ENCODE results near the gene OR51F2. TPM values are rescaled to one million over a fixed set of nuclear protein-coding genes. Genes with fewer than 3 reads are reported as not detected.

The OR51F2 gene
- total and polyA plus RNA-seq, 2 donors (not counting 1 experiment from before 2014, with no cell fraction given): not detected

DNA sequence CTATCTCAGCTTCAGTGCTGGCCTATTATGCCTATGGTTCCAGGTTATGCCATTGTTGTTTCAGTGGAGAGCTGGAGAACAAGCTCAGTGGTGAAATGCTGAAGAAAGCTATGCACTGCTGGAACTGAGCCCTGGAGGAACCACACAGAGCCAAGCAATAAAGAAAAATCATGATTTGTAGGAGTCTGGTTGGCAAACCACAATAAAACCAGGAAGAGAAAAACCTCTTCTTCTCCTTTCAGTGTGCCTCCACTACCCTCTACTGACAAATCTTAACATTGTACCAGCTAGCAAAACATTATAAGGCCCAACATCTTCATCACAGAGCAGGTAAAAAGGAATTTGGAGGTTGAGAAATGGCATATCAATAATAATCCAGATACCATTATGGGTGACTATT is 5.3 kb downstream of the OR51F2 start:
- no peaks in the 10 kb centered on the region for H3K27me3 ChIP-seq (replicated peaks in 1 of 4; ENCODE audit: control extremely low read depth in 1 of 4, control insufficient read depth in 3 of 4, insufficient read depth in 4 of 4, low read length in 3 of 4)
- H4K20me1 ChIP-seq (ENCODE audit: control insufficient read depth, insufficient read depth, low read length, poor library complexity, severe bottlenecking): no peaks in the 10 kb centered on the region
- intact Hi-C loops (cut with micrococcal nuclease): no loop called here
- H2AFZ ChIP-seq (ENCODE audit: insufficient read depth, low read depth, low read length, poor library complexity, severe bottlenecking): no peak overlapping the region
- Mint-ChIP-seq H3K4me3 (no peak overlapping the region), H3K27me3 (peaks cover 13% of the 10 kb centered on the region), H3K4me1 (no peaks in the 10 kb centered on the region), H3K9me3 (ENCODE audit: insufficient read depth) (no peaks in the 10 kb centered on the region), H3K27ac (no peak overlapping the region)
- ChIA-PET POLR2A (no interaction called here), CTCF (no interaction called here)
- no peaks in the 10 kb centered on the region for H3K79me2 ChIP-seq (ENCODE audit: control insufficient read depth, insufficient read depth, low read length)
- DNase-seq: no peak
- no peak overlapping the region for H3K4me3 ChIP-seq (ENCODE audit: control extremely low read depth in 1 of 5, extremely low read depth in 1 of 5, insufficient read depth in 1 of 5, low read depth in 2 of 5, low read length in 4 of 5)
- H3K9me3 ChIP-seq (ENCODE audit: control extremely low read depth in 1 of 3, control insufficient read depth in 2 of 3, insufficient read depth in 1 of 3, low read length in 2 of 3): no peaks in the 10 kb centered on the region
- no peaks in the 10 kb centered on the region for H3K36me3 ChIP-seq (replicated peaks in 1 of 2; ENCODE audit: control extremely low read depth in 1 of 2, control insufficient read depth in 1 of 2, extremely low read depth in 1 of 2, insufficient read depth in 2 of 2, low read length in 1 of 2)
- H3K4me2 ChIP-seq (replicated peaks; ENCODE audit: low read depth, low read length, poor library complexity, severe bottlenecking): no peak overlapping the region
- H3K27ac ChIP-seq (ENCODE audit: low read length in 2 of 2): no peak overlapping the region
- H3K4me1 ChIP-seq (ENCODE audit: control insufficient read depth in 2 of 2, insufficient read depth in 2 of 2, low read length in 2 of 2): no peaks in the 10 kb centered on the region
- H3K9ac ChIP-seq (ENCODE audit: low read length): no peak overlapping the region
- no peak for ATAC-seq (ENCODE audit: low read depth)
- TF ChIP-seq, protein P1, sequence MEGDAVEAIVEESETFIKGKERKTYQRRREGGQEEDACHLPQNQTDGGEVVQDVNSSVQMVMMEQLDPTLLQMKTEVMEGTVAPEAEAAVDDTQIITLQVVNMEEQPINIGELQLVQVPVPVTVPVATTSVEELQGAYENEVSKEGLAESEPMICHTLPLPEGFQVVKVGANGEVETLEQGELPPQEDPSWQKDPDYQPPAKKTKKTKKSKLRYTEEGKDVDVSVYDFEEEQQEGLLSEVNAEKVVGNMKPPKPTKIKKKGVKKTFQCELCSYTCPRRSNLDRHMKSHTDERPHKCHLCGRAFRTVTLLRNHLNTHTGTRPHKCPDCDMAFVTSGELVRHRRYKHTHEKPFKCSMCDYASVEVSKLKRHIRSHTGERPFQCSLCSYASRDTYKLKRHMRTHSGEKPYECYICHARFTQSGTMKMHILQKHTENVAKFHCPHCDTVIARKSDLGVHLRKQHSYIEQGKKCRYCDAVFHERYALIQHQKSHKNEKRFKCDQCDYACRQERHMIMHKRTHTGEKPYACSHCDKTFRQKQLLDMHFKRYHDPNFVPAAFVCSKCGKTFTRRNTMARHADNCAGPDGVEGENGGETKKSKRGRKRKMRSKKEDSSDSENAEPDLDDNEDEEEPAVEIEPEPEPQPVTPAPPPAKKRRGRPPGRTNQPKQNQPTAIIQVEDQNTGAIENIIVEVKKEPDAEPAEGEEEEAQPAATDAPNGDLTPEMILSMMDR (IDR thresholded peaks at IDR 0.05): no peak
- no peak for TF ChIP-seq EZH2 (IDR thresholded peaks at IDR 0.05; ENCODE audit: borderline replicate concordance, insufficient read depth, low read depth, low read length, poor library complexity, severe bottlenecking)

DNA sequence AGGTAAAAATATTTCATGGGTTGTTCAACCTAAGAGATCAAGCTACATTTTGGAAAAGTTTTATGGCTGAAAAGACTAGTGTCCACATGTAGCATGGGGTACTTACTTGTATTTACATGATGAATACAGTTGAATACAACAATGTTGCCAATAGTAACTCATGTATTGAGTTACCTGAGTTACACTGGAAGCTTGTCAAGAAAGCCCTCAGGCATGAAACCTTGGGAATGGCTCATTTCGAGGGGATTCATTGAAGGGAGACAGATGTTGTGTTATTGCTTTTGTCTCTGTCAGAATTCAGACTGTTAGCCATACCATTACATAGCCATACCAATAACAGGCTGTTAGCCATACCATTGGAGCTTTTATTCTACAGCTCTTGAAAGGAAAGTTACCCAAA is 9.2 kb downstream of the OR51F2 start:
- no peak overlapping the region for H3K4me3 Mint-ChIP-seq
- Histone ChIP-seq H2AFZ (ENCODE audit: insufficient read depth, low read depth, low read length, poor library complexity, severe bottlenecking) (no peak overlapping the region), H3K36me3 (replicated peaks in 1 of 2; ENCODE audit: control extremely low read depth in 1 of 2, control insufficient read depth in 1 of 2, extremely low read depth in 1 of 2, insufficient read depth in 2 of 2, low read length in 1 of 2) (no peaks in the 10 kb centered on the region), H3K4me1 (ENCODE audit: control insufficient read depth in 2 of 2, insufficient read depth in 2 of 2, low read length in 2 of 2) (no peaks in the 10 kb centered on the region), H3K27ac (ENCODE audit: low read length in 2 of 2) (no peak overlapping the region), H3K4me3 (ENCODE audit: control extremely low read depth in 1 of 5, extremely low read depth in 1 of 5, insufficient read depth in 1 of 5, low read depth in 2 of 5, low read length in 4 of 5) (no peak overlapping the region), H3K4me2 (replicated peaks; ENCODE audit: low read depth, low read length, poor library complexity, severe bottlenecking) (no peak overlapping the region), H4K20me1 (ENCODE audit: control insufficient read depth, insufficient read depth, low read length, poor library complexity, severe bottlenecking) (no peaks in the 10 kb centered on the region), H3K27me3 (replicated peaks in 1 of 4; ENCODE audit: control extremely low read depth in 1 of 4, control insufficient read depth in 3 of 4, insufficient read depth in 4 of 4, low read length in 3 of 4) (no peaks in the 10 kb centered on the region), H3K9me3 (ENCODE audit: control extremely low read depth in 1 of 3, control insufficient read depth in 2 of 3, insufficient read depth in 1 of 3, low read length in 2 of 3) (no peaks in the 10 kb centered on the region), H3K79me2 (ENCODE audit: control insufficient read depth, insufficient read depth, low read length) (no peaks in the 10 kb centered on the region), H3K9ac (ENCODE audit: low read length) (no peak overlapping the region)
- ChIA-PET CTCF (no interaction called here), POLR2A (no interaction called here)
- H3K9me3 Mint-ChIP-seq (ENCODE audit: insufficient read depth): no peaks in the 10 kb centered on the region
- peaks cover 9% of the 10 kb centered on the region for H3K27me3 Mint-ChIP-seq
- intact Hi-C loops (cut with micrococcal nuclease): no loop called here
- no peaks in the 10 kb centered on the region for H3K4me1 Mint-ChIP-seq
- no peak overlapping the region for H3K27ac Mint-ChIP-seq
- TF ChIP-seq, protein P1 (IDR thresholded peaks at IDR 0.05): no peak
- TF ChIP-seq EZH2 (IDR thresholded peaks at IDR 0.05; ENCODE audit: borderline replicate concordance, insufficient read depth, low read depth, low read length, poor library complexity, severe bottlenecking): no peak
- WGBS (ENCODE audit: insufficient coverage): no CpG with 5 or more reads among the region's 1 CpG
- no peak for ATAC-seq (ENCODE audit: low read depth)
- no peak for DNase-seq

Data from B cell (primary cell).